PC-9 (cell line): Measurements from ENCODE around the gene TDRKH. TPM values are rescaled to one million over a fixed set of nuclear protein-coding genes. Genes with fewer than 3 reads are reported as not detected.
A peak's percentile ranks its signal among the peaks of the same experiment; 100 is the strongest.

ENCODE experiments used
- BruUV-seq: library from RNA; stranded (reverse); fragments of 400-500 nt; replicated peaks from 2 replicates; lab custom pipeline; 2021; lab: Mats Ljungman, UMichigan
- CTCF ChIA-PET: fragments of 300-600 bp; sonication (Branson Sonifier 250); formaldehyde crosslinking; loops from one replicate; lab custom pipeline; 2022; ENCODE audit warnings: antibody characterized with exemption; lab: Charles Lee
- POLR2A ChIA-PET: fragments of 300-600 bp; sonication (Branson Sonifier 250); formaldehyde crosslinking; loops from one replicate; lab custom pipeline; 2022; ENCODE audit warnings: antibody characterized with exemption; ENCODE audit not compliant: unreplicated experiment; lab: Charles Lee
- DNase-seq, 2 experiments: peaks; one replicate each; pipeline versions ENCODE4 v3.0.0 to v3.0.0-alpha.2; 2015 to 2022; ENCODE audit warnings: mixed read lengths in 1 of 2
- H2AFZ ChIP-seq: fragments of 200-600 bp; sonication (generic); 2 replicates; pipeline ENCODE4 v1.8.1; 2017; ENCODE audit warnings: antibody characterized with exemption
- H3F3A ChIP-seq: fragments of 200-600 bp; sonication (generic); 2 replicates; pipeline ENCODE4 v1.8.1; 2017; ENCODE audit warnings: antibody characterized with exemption, mild to moderate bottlenecking, low read depth; ENCODE audit not compliant: insufficient read depth
- H3K27ac ChIP-seq: fragments of 200-600 bp; sonication (generic); 2 replicates; pipeline ENCODE4 v1.6.1; 2016; ENCODE audit warnings: mixed run types
- H3K27me3 ChIP-seq: fragments of 200-600 bp; sonication (generic); 2 replicates; pipeline ENCODE4 v1.6.1; 2016; ENCODE audit warnings: low read depth, mixed run types; ENCODE audit not compliant: insufficient read depth
- H3K36me3 ChIP-seq: fragments of 200-600 bp; sonication (generic); 2 replicates; pipeline ENCODE4 v1.6.1; 2016; ENCODE audit warnings: low read depth, mixed run types
- H3K4me1 ChIP-seq: fragments of 200-600 bp; sonication (generic); replicated peaks from 2 replicates; pipeline ENCODE4 v1.6.1; 2016; ENCODE audit warnings: mixed run types; ENCODE audit not compliant: insufficient read depth
- H3K4me2 ChIP-seq: fragments of 200-600 bp; sonication (generic); 2 replicates; pipeline ENCODE4 v1.6.1; 2017; ENCODE audit warnings: mixed run types
- H3K4me3 ChIP-seq: fragments of 200-600 bp; sonication (generic); 2 replicates; pipeline ENCODE4 v1.6.1; 2016; ENCODE audit warnings: mixed run types
- H3K79me2 ChIP-seq: fragments of 200-600 bp; sonication (generic); 2 replicates; pipeline ENCODE4 v1.6.1; 2017; ENCODE audit warnings: low read depth, mixed run types
- H3K9me2 ChIP-seq: fragments of 200-600 bp; sonication (generic); 2 replicates; pipeline ENCODE4 v1.8.1; 2017; ENCODE audit warnings: mild to moderate bottlenecking; ENCODE audit not compliant: insufficient read depth
- H3K9me3 ChIP-seq: fragments of 200-600 bp; sonication (generic); 2 replicates; pipeline ENCODE4 v1.8.1; 2016; ENCODE audit warnings: low read depth; ENCODE audit not compliant: insufficient read depth
- H4K20me1 ChIP-seq: fragments of 200-600 bp; sonication (generic); 2 replicates; pipeline ENCODE4 v1.8.1; 2017; ENCODE audit not compliant: insufficient read depth
- EZH2 ChIP-seq: fragments of 200-600 bp; sonication (generic); IDR thresholded peaks from 2 replicates; pipeline ENCODE4 v1.8.0; 2017; ENCODE audit warnings: antibody characterized with exemption, low read depth
- intact Hi-C: fragments of 100-400 bp; cut with micrococcal nuclease; formaldehyde crosslinking; loops from one replicate; pipeline ENCODE4 v1.10.0; 2022; ENCODE audit not compliant: unreplicated experiment
- total RNA-seq: library from RNA; stranded (reverse); gene quantifications from 2 replicates; pipeline ENCODE4 v1.2.3, GENCODE V29; 2021
- TF ChIP-seq, protein P1 (sequence below): fragments of 200-600 bp; sonication (generic); conservative IDR thresholded peaks from 2 replicates; pipeline ENCODE4 v1.6.1; 2017; ENCODE audit warnings: mixed run types, antibody characterized with exemption, mild to moderate bottlenecking, moderate library complexity

The TDRKH gene
- total RNA-seq, 1 experiment from 2014 or later = 17.3 TPM

DNA sequence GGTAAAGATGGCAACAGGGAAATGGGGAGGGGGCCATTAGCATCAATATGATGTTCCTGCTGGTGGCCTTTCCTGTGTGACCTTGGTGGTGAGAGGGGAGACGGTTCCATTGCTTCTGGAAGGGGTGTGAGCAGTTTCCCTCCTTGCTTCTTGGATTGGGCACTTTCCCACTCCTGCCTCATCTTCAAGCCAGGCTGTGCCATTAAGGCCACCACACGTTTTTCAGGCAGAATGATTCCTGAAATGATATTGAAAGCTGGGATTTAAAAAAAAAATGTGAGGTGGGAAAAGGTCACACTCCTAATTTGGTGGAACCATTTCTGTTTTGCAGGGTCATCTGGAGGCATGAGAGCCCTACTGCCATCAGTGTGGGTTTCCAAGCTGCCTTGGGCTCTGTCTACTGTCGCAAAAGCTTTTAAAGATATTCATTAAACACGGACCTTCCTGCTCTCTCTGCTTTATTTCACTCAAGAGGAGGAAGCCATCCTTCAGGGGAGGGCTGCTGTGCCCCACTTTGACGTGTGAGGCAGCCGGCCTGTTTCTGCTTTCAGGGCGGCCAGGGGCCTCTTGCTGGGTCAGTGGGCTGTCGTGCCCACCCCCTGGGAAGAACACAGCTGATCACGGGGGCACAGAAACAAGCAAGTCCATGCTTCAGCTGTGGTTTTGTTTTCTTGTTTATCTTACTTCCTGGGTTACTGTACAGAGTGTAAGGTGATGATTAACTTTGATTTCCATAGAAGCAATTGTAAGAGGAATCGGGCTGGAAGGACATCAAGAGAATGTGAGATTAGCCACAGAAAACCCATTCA is 60.9 kb downstream of the TDRKH start:
- no TSS peak for BruUV-seq
- Histone ChIP-seq H3K79me2 (no peaks in the 10 kb centered on the region), H3K4me1 (peaks cover 7% of the 10 kb centered on the region; the same call in 1 of the 2 replicates), H3K9me2 (no peaks in the 10 kb centered on the region), H3K27ac (no peak overlapping the region), H3F3A (peaks cover under 1% of the 10 kb centered on the region; the same call in 1 of the 2 replicates), H3K9me3 (no peaks in the 10 kb centered on the region), H2AFZ (no peak overlapping the region), H3K36me3 (no peaks in the 10 kb centered on the region), H4K20me1 (no peaks in the 10 kb centered on the region), H3K27me3 (no peaks in the 10 kb centered on the region), H3K4me3 (no peak overlapping the region), H3K4me2 (no peak overlapping the region)
- intact Hi-C loops = no loop called here
- TF ChIP-seq, protein P1, sequence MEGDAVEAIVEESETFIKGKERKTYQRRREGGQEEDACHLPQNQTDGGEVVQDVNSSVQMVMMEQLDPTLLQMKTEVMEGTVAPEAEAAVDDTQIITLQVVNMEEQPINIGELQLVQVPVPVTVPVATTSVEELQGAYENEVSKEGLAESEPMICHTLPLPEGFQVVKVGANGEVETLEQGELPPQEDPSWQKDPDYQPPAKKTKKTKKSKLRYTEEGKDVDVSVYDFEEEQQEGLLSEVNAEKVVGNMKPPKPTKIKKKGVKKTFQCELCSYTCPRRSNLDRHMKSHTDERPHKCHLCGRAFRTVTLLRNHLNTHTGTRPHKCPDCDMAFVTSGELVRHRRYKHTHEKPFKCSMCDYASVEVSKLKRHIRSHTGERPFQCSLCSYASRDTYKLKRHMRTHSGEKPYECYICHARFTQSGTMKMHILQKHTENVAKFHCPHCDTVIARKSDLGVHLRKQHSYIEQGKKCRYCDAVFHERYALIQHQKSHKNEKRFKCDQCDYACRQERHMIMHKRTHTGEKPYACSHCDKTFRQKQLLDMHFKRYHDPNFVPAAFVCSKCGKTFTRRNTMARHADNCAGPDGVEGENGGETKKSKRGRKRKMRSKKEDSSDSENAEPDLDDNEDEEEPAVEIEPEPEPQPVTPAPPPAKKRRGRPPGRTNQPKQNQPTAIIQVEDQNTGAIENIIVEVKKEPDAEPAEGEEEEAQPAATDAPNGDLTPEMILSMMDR = no peak
- TF ChIP-seq EZH2 = no peak
- POLR2A ChIA-PET = no interaction called here
- CTCF ChIA-PET = no interaction called here
- DNase-seq = no peak

DNA sequence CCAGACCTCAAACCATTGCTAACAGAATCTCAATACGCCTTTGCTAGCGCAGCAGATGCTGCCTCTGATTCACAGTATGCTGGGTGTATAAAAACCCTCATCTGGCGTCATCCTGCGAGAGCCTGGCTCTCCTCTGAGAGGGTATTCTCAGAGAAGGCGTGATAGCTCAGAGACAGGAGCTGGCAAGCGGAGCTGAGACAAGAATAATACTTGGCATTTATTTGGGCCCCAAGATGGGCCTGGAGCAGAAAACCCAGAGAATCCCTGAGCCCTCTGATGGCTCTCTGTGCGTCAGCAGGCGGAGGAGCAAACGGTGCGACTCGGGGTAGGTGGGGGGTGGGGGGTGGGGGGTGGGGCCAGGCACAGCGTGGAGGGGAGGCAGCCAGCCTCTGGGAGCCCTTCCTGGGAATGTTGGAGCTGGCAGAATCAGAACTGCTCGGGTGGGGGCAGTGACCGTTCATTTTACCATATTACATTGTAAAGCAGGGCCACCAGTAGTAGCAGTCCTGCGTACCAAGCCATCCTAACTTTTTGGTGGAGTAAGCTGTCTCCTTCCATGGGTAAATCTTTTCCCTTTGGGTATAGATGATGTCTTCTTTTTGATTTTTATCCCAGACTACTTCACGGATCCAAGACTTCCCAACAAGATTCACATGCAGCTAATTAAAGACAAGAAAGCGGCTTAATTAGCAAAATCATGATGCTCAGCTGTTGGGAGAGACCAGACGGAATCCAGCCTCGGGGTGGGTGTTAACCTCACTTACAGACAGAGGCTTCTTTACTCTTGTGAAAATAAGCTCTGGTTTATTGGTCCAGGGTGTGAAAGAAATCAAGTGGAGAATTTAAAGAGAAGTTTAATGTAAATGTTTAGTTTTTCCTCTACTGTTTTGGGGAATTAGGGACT is 61.9 kb downstream of the TDRKH start:
- no peak for DNase-seq
- H3K36me3 ChIP-seq = no peaks in the 10 kb centered on the region
- peaks cover 11% of the 10 kb centered on the region; the same call in 1 of the 2 replicates for H3K4me1 ChIP-seq
- peaks cover 10% of the 10 kb centered on the region; the same call in 1 of the 2 replicates for H3F3A ChIP-seq
- H3K79me2 ChIP-seq = no peaks in the 10 kb centered on the region
- no peaks in the 10 kb centered on the region for H4K20me1 ChIP-seq
- H3K27me3 ChIP-seq = no peaks in the 10 kb centered on the region
- no peak overlapping the region for H3K27ac ChIP-seq
- no peak overlapping the region for H3K4me3 ChIP-seq
- no TSS peak for BruUV-seq
- no peak for TF ChIP-seq EZH2
- TF ChIP-seq, protein P1 = no peak
- no peak overlapping the region for H2AFZ ChIP-seq
- intact Hi-C loops = no loop called here
- no peaks in the 10 kb centered on the region for H3K9me2 ChIP-seq
- H3K9me3 ChIP-seq = no peaks in the 10 kb centered on the region
- ChIA-PET POLR2A (no interaction called here), CTCF (no interaction called here)
- H3K4me2 ChIP-seq = no peak overlapping the region

DNA sequence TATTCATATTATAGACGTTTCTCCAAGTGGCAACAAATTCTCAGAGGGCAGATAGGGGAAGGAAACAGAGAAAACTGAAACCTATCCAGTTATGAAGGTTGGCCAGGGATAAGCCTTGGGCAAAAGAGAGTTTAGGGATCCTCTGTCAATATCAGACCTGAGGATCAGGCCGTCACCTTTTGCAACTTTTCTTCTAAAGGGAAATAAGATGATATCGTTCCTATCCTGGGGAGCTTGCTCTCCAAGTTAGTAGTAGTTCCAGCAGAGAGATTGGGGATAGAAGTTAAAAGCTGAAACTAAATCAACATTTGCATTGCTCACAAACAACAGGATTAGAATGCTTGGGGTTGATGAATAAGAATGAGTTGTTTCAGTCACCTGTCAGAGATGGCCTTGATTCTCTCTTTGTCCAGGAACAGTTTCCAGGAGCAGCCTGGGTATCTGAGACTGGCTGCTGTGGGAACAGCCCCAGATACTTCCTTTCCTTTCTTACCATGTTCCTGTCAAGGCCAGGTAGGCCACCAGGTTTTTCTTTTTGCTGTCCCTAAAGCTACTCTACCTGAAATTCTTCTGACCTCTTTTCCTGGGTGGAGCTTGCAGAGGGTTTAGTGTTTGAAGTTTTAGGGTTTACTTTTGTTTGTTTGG is 66.5 kb downstream of the TDRKH start:
- Histone ChIP-seq H3K4me1 (peaks cover 6% of the 10 kb centered on the region; the same call in 1 of the 2 replicates), H3K36me3 (no peaks in the 10 kb centered on the region), H3K4me2 (0 out of 2 replicates have a peak overlapping the region, but pooled peaks have one; percentile 2), H3K9me3 (no peaks in the 10 kb centered on the region), H3K9me2 (no peaks in the 10 kb centered on the region), H2AFZ (peak overlapping the region; percentile 23; the same call in 1 of the 2 replicates), H4K20me1 (no peaks in the 10 kb centered on the region), H3K27me3 (0 out of 2 replicates have a peak, but pooled peaks cover 5% of the 10 kb centered on the region), H3K79me2 (no peaks in the 10 kb centered on the region), H3K4me3 (no peak overlapping the region), H3F3A (peaks cover 13% of the 10 kb centered on the region; the same call in 1 of the 2 replicates), H3K27ac (no peak overlapping the region)
- DNase-seq = peak in 1 of 2 experiments; percentile 52
- intact Hi-C loops = no loop called here
- CTCF ChIA-PET = no interaction called here
- TF ChIP-seq, protein P1 = no peak
- TF ChIP-seq EZH2 = no peak
- POLR2A ChIA-PET = no interaction called here
- no TSS peak for BruUV-seq
